CD4-positive, alpha-beta T cell treated with Interleukin-4 for 1 hour (primary cell): Measurements from ENCODE around the gene EYA3.

Source experiments
- DNase-seq, 2 donors: peaks; one replicate each; pipeline ENCODE4 v3.0.0-alpha.2; 2020 to 2022

Gene EYA3

GRCh38 chr1:27935721-27936120 is 152.7 kb downstream of the EYA3 start:
- DNase-seq: no peak

GRCh38 chr1:27934818-27935549 is 153.4 kb downstream of the EYA3 start, which contains the start of gene SMPDL3B:
TSS of gene SMPDL3B (plus strand) at chr1:27935000. CDS start at chr1:27935184, 184 bp downstream.
- no peak for DNase-seq

GRCh38 chr1:27931759-27932158 is 156.7 kb downstream of the EYA3 start:
- no peak for DNase-seq

DNA sequence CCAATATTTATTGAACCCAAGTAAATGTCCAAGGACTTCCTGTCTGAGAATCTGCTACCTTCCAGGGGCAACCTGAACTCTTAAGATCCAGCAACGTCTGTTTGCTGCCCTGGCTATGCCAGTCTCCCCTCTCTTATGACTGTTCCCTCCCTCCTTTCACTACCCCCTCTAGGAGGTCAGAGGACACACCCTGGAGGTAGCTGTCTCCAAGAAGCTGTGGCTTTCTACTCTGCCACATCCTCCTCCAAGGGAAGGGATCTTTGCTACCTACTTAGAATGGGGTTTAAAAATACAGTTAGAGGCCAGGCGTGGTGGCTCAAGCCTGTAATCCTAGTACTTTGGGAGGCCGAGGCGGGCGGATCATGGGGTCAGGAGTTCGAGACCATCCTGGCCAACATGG is 157.2 kb downstream of the EYA3 start:
- no peak for DNase-seq

DNA sequence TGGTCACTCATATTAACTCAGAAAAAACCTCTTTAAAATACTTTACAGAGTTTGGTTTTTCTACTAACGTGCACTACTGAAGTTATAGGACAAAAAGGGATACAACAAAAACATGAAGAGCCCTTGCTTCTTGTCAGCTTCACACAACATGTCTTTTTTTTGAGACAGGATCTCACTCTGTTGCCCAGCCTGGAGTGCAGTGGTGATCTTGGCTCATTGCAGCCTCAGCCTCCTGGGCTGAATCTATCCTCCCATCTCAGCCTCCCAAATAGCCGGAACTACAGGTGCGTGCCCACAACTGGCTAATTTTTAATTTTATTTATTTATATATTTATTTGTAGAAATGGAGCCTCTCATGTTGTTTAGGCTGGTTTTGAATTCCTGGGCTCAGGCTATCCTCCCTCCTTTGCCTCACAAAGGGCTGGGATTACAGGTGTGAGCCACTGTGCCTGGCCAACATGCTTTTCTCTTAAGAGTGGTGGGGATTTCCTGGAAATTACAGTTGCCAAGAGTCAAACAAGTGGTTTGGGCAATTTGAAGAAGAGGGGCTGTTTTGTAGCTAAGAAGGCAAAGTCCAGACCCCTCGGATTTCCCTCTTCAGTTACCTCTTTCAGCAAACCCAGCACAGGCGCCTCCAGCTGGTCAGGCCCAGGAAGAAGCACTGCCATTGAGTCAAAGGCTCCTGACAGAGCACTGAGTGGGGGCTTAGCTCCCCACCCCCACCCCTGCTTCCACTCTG is 160.0 kb downstream of the EYA3 start:
- DNase-seq: no peak

- no peak for DNase-seq
These were observed 166.1 kb downstream of the EYA3 start for GRCh38 chr1:27922272-27922671.
